ENCODE results near the gene CDC42EP2.

- TF ChIP-seq CTCF (IDR thresholded peaks at IDR 0.05) = no peak
- no peak for TF ChIP-seq POLR2A (IDR thresholded peaks at IDR 0.05)
Observed at GRCh38 chr11:65320386-65321075, 5.9 kb downstream of the CDC42EP2 start.
